K562 (cell line): ENCODE data around the gene ROBO1. TPM values are rescaled to one million over a fixed set of nuclear protein-coding genes. Genes with fewer than 3 reads are reported as not detected.

Experiments
- ATAC-seq: fragments of 200-7000 bp; cut with Tn5 transposase; 3 replicates; pipeline ENCODE4 v1.9.1; 2020; ENCODE audit warnings: moderate library complexity
- BruUV-seq: library from RNA; stranded (reverse); fragments of 400-500 nt; replicated peaks from 2 replicates; lab custom pipeline; 2021; lab: Mats Ljungman, UMichigan
- CTCF ChIA-PET: fragments of 300-600 bp; formaldehyde crosslinking; extraction: SDS; loops from one replicate; lab custom pipeline; 2021; ENCODE audit warnings: low intra/inter-chr PET ratio; lab: Yijun Ruan, JAX
- POLR2A ChIA-PET: fragments of 300-600, 350-650 bp; sonication (Branson Sonifier 250); formaldehyde crosslinking; extraction: SDS; loops from one replicate; lab custom pipeline; 2021; ENCODE audit warnings: antibody characterized with exemption, inconsistent platforms; lab: Yijun Ruan, JAX
- DNase-seq, 4 experiments: peaks; one replicate each; pipeline versions ENCODE4 v3.0.0 to v3.0.0-alpha.2; 2011 to 2018; ENCODE audit warnings: low spot score in 3 of 4, mixed read lengths in 3 of 4; ENCODE audit errors: extremely low read depth in 1 of 4
- FAIRE-seq: peaks from 2 replicates; lab custom pipeline; 2011; peaks lifted over from hg19 to GRCh38; lab: Jason Lieb, UNC
- H2AFZ ChIP-seq: 2 replicates; pipeline ENCODE4 v1.6.0; 2011; ENCODE audit warnings: low read depth, low read length, control low read depth, inconsistent platforms
- H3K27ac ChIP-seq: fragments of 200-600 bp; 3 replicates; pipeline ENCODE4 v1.8.0; 2011; ENCODE audit warnings: low read depth, mild to moderate bottlenecking, control low read depth, inconsistent platforms, low read length, moderate library complexity, mixed read lengths; ENCODE audit errors: extremely low read depth
- H3K27me3 ChIP-seq, 2 experiments: fragments of 300-600 bp in 1 of 2; 2 replicates in 1 of 2; 3 replicates in 1 of 2; pipeline versions ENCODE4 v1.6.0 to v1.8.0; 2011; ENCODE audit warnings: inconsistent platforms in 2 of 2, low read length in 2 of 2, mild to moderate bottlenecking in 1 of 2, mixed read lengths in 1 of 2, moderate library complexity in 1 of 2; ENCODE audit not compliant: control insufficient read depth in 2 of 2, insufficient read depth in 2 of 2
- H3K36me3 ChIP-seq: fragments of 300-600 bp; 3 replicates; pipeline ENCODE4 v1.8.0; 2011; ENCODE audit warnings: mild to moderate bottlenecking, low read length, inconsistent platforms; ENCODE audit not compliant: control insufficient read depth, insufficient read depth
- H3K4me1 ChIP-seq, 2 experiments: fragments of 200-600 bp in 1 of 2; replicated peaks in 1 of 2; 2 replicates in 1 of 2; 3 replicates in 1 of 2; pipeline versions ENCODE4 v1.5.1 to v1.8.0; 2011; ENCODE audit warnings: inconsistent platforms in 2 of 2, low read length in 2 of 2, mild to moderate bottlenecking in 1 of 2, mixed read lengths in 1 of 2, moderate library complexity in 1 of 2; ENCODE audit not compliant: control insufficient read depth in 2 of 2, insufficient read depth in 2 of 2
- H3K4me2 ChIP-seq: 2 replicates; pipeline ENCODE4 v1.6.1; 2011; ENCODE audit warnings: low read length, control low read depth, inconsistent platforms, mixed read lengths; ENCODE audit not compliant: insufficient read depth
- H3K4me3 ChIP-seq: fragments of 200-600 bp; sonication (generic), shearing (Covaris generic); 2 replicates; pipeline ENCODE4 v1.5.1; 2016; ENCODE audit warnings: control low read depth, inconsistent platforms
- H3K79me2 ChIP-seq: fragments of 200-600 bp; 3 replicates; pipeline ENCODE4 v1.8.0; 2011; ENCODE audit warnings: low read length, inconsistent platforms; ENCODE audit not compliant: control insufficient read depth, insufficient read depth
- H3K9ac ChIP-seq, 2 experiments: 2 replicates each; pipeline versions ENCODE4 v1.6.0 to v1.6.1; 2011; ENCODE audit warnings: low read depth in 2 of 2, low read length in 2 of 2, control low read depth in 1 of 2, inconsistent platforms in 1 of 2, mild to moderate bottlenecking in 1 of 2, mixed read lengths in 1 of 2; ENCODE audit not compliant: insufficient read depth in 1 of 2
- H3K9me1 ChIP-seq: one replicate; pipeline ENCODE4 v1.6.0; 2011; ENCODE audit warnings: inconsistent platforms, mild to moderate bottlenecking, low read length, moderate library complexity; ENCODE audit not compliant: control insufficient read depth, insufficient read depth
- H3K9me3 ChIP-seq: replicated peaks from 2 replicates; pipeline ENCODE4 v1.5.1; 2011; ENCODE audit warnings: low read depth, low read length, inconsistent platforms; ENCODE audit not compliant: control insufficient read depth, insufficient read depth
- H4K20me1 ChIP-seq: replicated peaks from 2 replicates; pipeline ENCODE4 v1.6.1; 2011; ENCODE audit warnings: low read length, inconsistent platforms, mixed read lengths; ENCODE audit not compliant: control insufficient read depth, insufficient read depth
- BCOR ChIP-seq: fragments of 450-650 bp; IDR thresholded peaks from 2 replicates; pipeline ENCODE4 v1.6.1; 2016
- DLX4 ChIP-seq: fragments of 250-450 bp; sonication (Bioruptor Pico); IDR thresholded peaks from 2 replicates; pipeline ENCODE4 v1.6.1; 2021; ENCODE audit warnings: mild to moderate bottlenecking
- ELF4 ChIP-seq: fragments of 450-650 bp; formaldehyde crosslinking; IDR thresholded peaks from 2 replicates; pipeline ENCODE4 v1.4.0; 2022; ENCODE audit warnings: missing genetic modification characterization
- ESRRB ChIP-seq: fragments of 250-450 bp; sonication (Bioruptor Pico); IDR thresholded peaks from 2 replicates; pipeline ENCODE4 v1.5.0; 2020; ENCODE audit warnings: mild to moderate bottlenecking, moderate library complexity, borderline replicate concordance
- GABPB2 ChIP-seq: fragments of 250-450 bp; sonication (Bioruptor Pico); conservative IDR thresholded peaks from 2 replicates; pipeline ENCODE4 v1.5.1; 2021; ENCODE audit warnings: mild to moderate bottlenecking
- GMEB1 ChIP-seq: fragments of 250-450 bp; sonication (Bioruptor Pico); IDR thresholded peaks from 2 replicates; pipeline ENCODE4 v1.4.0; 2020; ENCODE audit warnings: mild to moderate bottlenecking
- GTF2F1 ChIP-seq: IDR thresholded peaks from 2 replicates; pipeline ENCODE4 v1.6.1; 2011; ENCODE audit warnings: low read depth, low read length, improper control_type of control experiment
- HDAC8 ChIP-seq: fragments of 450-650 bp; IDR thresholded peaks from 2 replicates; pipeline ENCODE4 v1.6.1; 2016; ENCODE audit warnings: mild to moderate bottlenecking, missing genetic modification characterization, moderate library complexity, missing compliant biosample characterization
- KLF13 ChIP-seq: fragments of 450-650 bp; IDR thresholded peaks from 2 replicates; pipeline ENCODE4 v1.6.1; 2016; ENCODE audit warnings: missing genetic modification characterization, low read depth, mild to moderate bottlenecking, missing compliant biosample characterization, moderate library complexity, borderline replicate concordance
- NRF1 ChIP-seq, 2 experiments: fragments of 450-650 bp; IDR thresholded peaks in 1 of 2; conservative IDR thresholded peaks in 1 of 2; 2 replicates each; pipeline ENCODE4 v1.6.1; 2014; ENCODE audit warnings: mild to moderate bottlenecking in 2 of 2
- NUFIP1 ChIP-seq: fragments of 450-650 bp; IDR thresholded peaks from 2 replicates; pipeline ENCODE4 v1.6.1; 2018; ENCODE audit not compliant: partially characterized antibody
- PURB ChIP-seq: sonication (generic); formaldehyde crosslinking; IDR thresholded peaks from 2 replicates; pipeline ENCODE4 v1.9.0; 2021; ENCODE audit warnings: low read depth, mild to moderate bottlenecking, missing genetic modification reagents
- RAD51 ChIP-seq: fragments of 450-650 bp; IDR thresholded peaks from 2 replicates; pipeline ENCODE4 v1.7.1; 2016; ENCODE audit warnings: low read depth, mild to moderate bottlenecking, borderline replicate concordance
- RUNX1 ChIP-seq: sonication (generic); IDR thresholded peaks from 2 replicates; pipeline ENCODE4 v1.6.1; 2016; ENCODE audit warnings: antibody characterized with exemption, low read depth
- ZNF24 ChIP-seq: fragments of 450-650 bp; IDR thresholded peaks from 2 replicates; pipeline ENCODE4 v1.6.1; 2016
- ZNF282 ChIP-seq: sonication (generic); formaldehyde crosslinking; IDR thresholded peaks from 2 replicates; pipeline ENCODE4 v1.8.1; 2023; ENCODE audit warnings: missing genetic modification reagents
- ZNF431 ChIP-seq: sonication (generic); formaldehyde crosslinking; IDR thresholded peaks from 2 replicates; pipeline ENCODE4 v1.8.0; 2022; ENCODE audit warnings: mild to moderate bottlenecking, missing genetic modification reagents
- ZNF444 ChIP-seq: fragments of 250-450 bp; sonication (Bioruptor Pico); IDR thresholded peaks from 2 replicates; pipeline ENCODE4 v1.4.0; 2020; ENCODE audit warnings: mild to moderate bottlenecking, moderate library complexity
- ZNF561 ChIP-seq: fragments of 450-650 bp; formaldehyde crosslinking; conservative IDR thresholded peaks from 2 replicates; pipeline ENCODE4 v1.4.0; 2020; ENCODE audit warnings: mild to moderate bottlenecking, moderate library complexity
- ZNF584 ChIP-seq: fragments of 200-800 bp; sonication (Bioruptor generic); IDR thresholded peaks from 2 replicates; pipeline ENCODE4 v1.6.1; 2016; ENCODE audit warnings: low read depth, mild to moderate bottlenecking, missing genetic modification characterization, missing compliant biosample characterization
- WGBS: fragments of 100-300 bp; shearing (Covaris generic); methylation state at CpG from one replicate; pipeline ENCODE4 v1.1.6; 2016; ENCODE audit warnings: low coverage, mixed read lengths; ENCODE audit not compliant: insufficient coverage; ENCODE audit errors: missing lambda C conversion rate; 5-methylcytosine and 5-hydroxymethylcytosine counted together
- in situ Hi-C: fragments of 300-500 bp; cut with MboI; formaldehyde crosslinking; loops from 4 replicates; pipeline ENCODE4 v1.15.0; 2018; ENCODE audit warnings: inconsistent platforms, mixed read lengths
- intact Hi-C: fragments of 100-400 bp; cut with micrococcal nuclease; formaldehyde crosslinking; loops from 2 replicates; pipeline ENCODE4 v1.14.2; 2022
- polyA plus RNA-seq, 8 experiments: library from polyadenylated mRNA; depleted of rRNA in 4 of 8; stranded (reverse) in 5 of 8; unstranded in 3 of 8; fragments of >200 nt; fragmentation: Nextera tagmentation in 2 of 8; fragmentation: Illumina TruSeq in 1 of 8; extraction: Ambion mirVana in 2 of 8; extraction: Trizol in 1 of 8; gene quantifications; 2 replicates each; pipeline versions ENCODE4 v1.2.1 to v1.2.3, GENCODE V29; 2011 to 2014; ENCODE audit warnings: inconsistent platforms in 1 of 8, missing spikeins in 1 of 8
- total RNA-seq, 7 experiments: library from RNA; depleted of rRNA in 6 of 7; stranded (reverse); fragments of >200 nt in 6 of 7; fragmentation: Illumina TruSeq in 2 of 7; extraction: Trizol in 2 of 7; gene quantifications; 2 replicates each; pipeline versions ENCODE4 v1.2.1 to v1.2.3, GENCODE V29; 2011 to 2021; ENCODE audit warnings: low replicate concordance in 1 of 7
- TF ChIP-seq, protein P1 (sequence below): fragments of 450-650 bp; IDR thresholded peaks from 2 replicates; pipeline ENCODE4 v1.6.1; 2017; ENCODE audit warnings: antibody characterized with exemption

ROBO1 gene
- total and polyA plus RNA-seq, 9 of the 15 experiments (the other 6 are each of a cell fraction or from before 2014, with no cell fraction given) = 0.01 to 0.53 (median 0.17) TPM; not detected in 5

- no peak for TF ChIP-seq PURB
- no peak for TF ChIP-seq GMEB1 (CRISPR knock-in tag)
- TF ChIP-seq RUNX1 = no peak
- TF ChIP-seq ZNF584 = no peak
- TF ChIP-seq ZNF24 = no peak
- no peak for TF ChIP-seq ELF4 (CRISPR knock-in tag)
- TF ChIP-seq ZNF282 (CRISPR knock-in tag) = no peak
Observed at GRCh38 chr3:79586232-79586631, 181.6 kb downstream of the ROBO1 start (continued).

DNA sequence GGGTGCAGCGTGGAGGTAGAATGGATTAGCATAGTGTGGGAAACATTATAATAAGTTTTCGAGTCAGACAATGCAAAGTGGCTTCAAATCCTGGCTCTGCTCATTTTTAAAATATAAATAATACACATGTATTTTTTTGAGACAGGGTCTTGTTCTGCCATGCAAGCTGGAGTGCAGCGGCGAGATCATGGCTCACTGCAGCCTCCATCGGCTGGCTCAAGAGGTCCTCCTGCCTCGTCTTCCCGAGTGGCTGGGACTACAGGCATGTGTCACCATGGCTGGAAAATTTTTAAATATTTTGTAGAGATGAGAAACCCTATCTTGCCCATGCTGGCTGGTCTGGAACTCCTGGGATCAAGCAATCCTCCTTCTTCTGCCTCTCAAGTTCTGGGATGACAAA, 194.9 kb downstream of the ROBO1 start:
- ChIA-PET CTCF (no interaction called here), POLR2A (no interaction called here)
- no TSS peak for BruUV-seq
- Histone ChIP-seq H3K4me1 (no peaks in the 10 kb centered on the region), H3K9me1 (no peaks in the 10 kb centered on the region), H3K4me3 (no peak overlapping the region), H4K20me1 (no peaks in the 10 kb centered on the region), H3K27ac (no peak overlapping the region), H2AFZ (no peak overlapping the region), H3K4me2 (no peak overlapping the region), H3K36me3 (no peaks in the 10 kb centered on the region), H3K9me3 (no peaks in the 10 kb centered on the region), H3K27me3 (no peaks in the 10 kb centered on the region), H3K79me2 (no peaks in the 10 kb centered on the region), H3K9ac (no peak overlapping the region)
- FAIRE-seq (no peak), ATAC-seq (no peak), DNase-seq (no peak)
- WGBS = 11% methylated on average over 7 of the region's 7 CpGs
- in situ Hi-C loops = no loop called here
- intact Hi-C loops = no loop called here
- TF ChIP-seq RAD51 (no peak), BCOR (no peak), HDAC8 (tag) (no peak), NRF1 (conservative IDR thresholded peaks at IDR 0.05 in 1 of 2, IDR thresholded peaks at IDR 0.05 in 1 of 2) (no peak), GTF2F1 (no peak), ZNF561 (no peak), ESRRB (no peak), ZNF431 (CRISPR knock-in tag) (no peak), NUFIP1 (no peak), GABPB2 (no peak), ZNF444 (no peak), KLF13 (tag) (no peak), DLX4 (CRISPR knock-in tag) (no peak)
- TF ChIP-seq, protein P1, sequence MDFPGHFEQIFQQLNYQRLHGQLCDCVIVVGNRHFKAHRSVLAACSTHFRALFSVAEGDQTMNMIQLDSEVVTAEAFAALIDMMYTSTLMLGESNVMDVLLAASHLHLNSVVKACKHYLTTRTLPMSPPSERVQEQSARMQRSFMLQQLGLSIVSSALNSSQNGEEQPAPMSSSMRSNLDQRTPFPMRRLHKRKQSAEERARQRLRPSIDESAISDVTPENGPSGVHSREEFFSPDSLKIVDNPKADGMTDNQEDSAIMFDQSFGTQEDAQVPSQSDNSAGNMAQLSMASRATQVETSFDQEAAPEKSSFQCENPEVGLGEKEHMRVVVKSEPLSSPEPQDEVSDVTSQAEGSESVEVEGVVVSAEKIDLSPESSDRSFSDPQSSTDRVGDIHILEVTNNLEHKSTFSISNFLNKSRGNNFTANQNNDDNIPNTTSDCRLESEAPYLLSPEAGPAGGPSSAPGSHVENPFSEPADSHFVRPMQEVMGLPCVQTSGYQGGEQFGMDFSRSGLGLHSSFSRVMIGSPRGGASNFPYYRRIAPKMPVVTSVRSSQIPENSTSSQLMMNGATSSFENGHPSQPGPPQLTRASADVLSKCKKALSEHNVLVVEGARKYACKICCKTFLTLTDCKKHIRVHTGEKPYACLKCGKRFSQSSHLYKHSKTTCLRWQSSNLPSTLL = no peak
